Psoas muscle (tissue), 8 donors: ENCODE data around the gene KAT14. TPM values are rescaled to one million over a fixed set of nuclear protein-coding genes. Genes with fewer than 3 reads are reported as not detected.
"Not testable (repeated sequence)": the region's sequence is repeated elsewhere in the genome, so short reads cannot be mapped to it uniquely, and the experiment has no call there.

ENCODE experiments used
- ATAC-seq, 4 donors: fragments of 200-7000 bp; cut with Tn5 transposase; one replicate each; pipeline ENCODE4 v1.9.1; 2020; ENCODE audit warnings: moderate library complexity in 3 of 4, mild to moderate bottlenecking in 2 of 4
- DNase-seq, 2 donors: peaks; one replicate each; pipeline ENCODE4 v3.0.0-alpha.2; 2020
- H3K27ac ChIP-seq: fragments of 200-600 bp; one replicate; pipeline ENCODE4 v1.8.0; 2022
- H3K27me3 ChIP-seq, 3 donors: fragments of 200-600 bp in 1 of 3; one replicate each; pipeline versions ENCODE4 v1.6.1 to v1.8.0; 2013 to 2022; ENCODE audit warnings: low read length in 2 of 3, mild to moderate bottlenecking in 2 of 3, moderate library complexity in 1 of 3; ENCODE audit not compliant: insufficient read depth in 3 of 3
- H3K36me3 ChIP-seq, 2 donors: fragments of 200-600 bp in 1 of 2; one replicate each; pipeline versions ENCODE4 v1.6.1 to v1.8.0; 2013 to 2022; ENCODE audit warnings: low read depth in 1 of 2, mild to moderate bottlenecking in 1 of 2, moderate library complexity in 1 of 2; ENCODE audit not compliant: insufficient read depth in 1 of 2
- H3K4me1 ChIP-seq: fragments of 200-600 bp; one replicate; pipeline ENCODE4 v1.8.0; 2022
- H3K4me3 ChIP-seq: fragments of 200-600 bp; one replicate; pipeline ENCODE4 v1.8.0; 2022; ENCODE audit warnings: mild to moderate bottlenecking
- H3K9me3 ChIP-seq: fragments of 200-600 bp; one replicate; pipeline ENCODE4 v1.8.0; 2022
- WGBS, 3 donors: extraction: QIAGEN DNeasy Blood & Tissue Kit; methylation state at CpG; one replicate each; pipeline versions ENCODE4 v1.1.6 to v1.1.7; 2013; 5-methylcytosine and 5-hydroxymethylcytosine counted together
- intact Hi-C, 2 donors: fragments of 100-400 bp; cut with DNase I; formaldehyde crosslinking; loops; one replicate each; pipeline versions ENCODE4 v1.11.0 to v1.14.2; 2022
- polyA plus RNA-seq, 3 donors: library from polyadenylated mRNA; stranded (reverse); fragments of 200-250 nt; gene quantifications; one replicate each; pipeline ENCODE4 v1.2.3, GENCODE V29; 2013
- total RNA-seq, 4 donors: library from RNA; stranded (reverse); fragmentation: NEBNext Ultra II Directional in 2 of 4; extraction: Animal tissue kit (Norgen Biotek cat#: 25700) in 2 of 4; gene quantifications; one replicate each; pipeline versions ENCODE4 v1.2.1 to v1.2.4, GENCODE V29; 2021 to 2023
- TF ChIP-seq, protein P1 (sequence below): fragments of 200-600 bp; IDR thresholded peaks from one replicate; pipeline ENCODE4 v1.8.0; 2022; ENCODE audit warnings: antibody characterized with exemption
- donor health status: healthy with polysubstance abuse.
- donor health status: DM: no; HTN: no; CAD: no; lungs with moderate emphysema.
- donor health status: Bipolar disorder and iron deficiency.
- donor health status: healthy.
- donor health status: DM: yes; HTN: yes; CAD: no.
- donor health status: DM: no; HTN: no; CAD: no.
- donor health status: DM: no; HTN: no; CAD: no.
- donor health status: DM: yes; HTN: yes; CAD: no.

KAT14 gene
- total and polyA plus RNA-seq, 7 donors = 7.6 to 29.8 (median 18.6) TPM

DNA sequence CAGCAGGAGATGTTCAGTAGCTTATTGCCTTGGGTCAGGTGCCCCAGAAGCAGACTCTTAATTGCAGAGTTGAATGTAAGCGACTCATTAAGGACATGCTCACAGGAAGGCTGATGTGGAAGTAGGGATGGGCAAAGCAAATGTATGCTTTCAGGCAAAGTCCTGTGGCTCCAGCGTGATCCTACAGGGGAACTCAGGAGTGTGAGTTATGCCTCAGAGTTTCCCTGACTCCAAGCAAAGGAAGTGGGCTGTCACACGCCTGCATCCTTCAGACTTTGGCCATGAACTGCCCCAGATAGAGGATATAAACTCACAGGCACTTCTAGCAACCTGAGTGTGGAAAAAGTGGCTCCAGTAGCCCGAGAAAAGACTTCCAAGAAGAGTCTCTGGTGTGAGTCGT, 85.7 kb downstream of the KAT14 start:
- Histone ChIP-seq H3K9me3 (no peaks in the 10 kb centered on the region), H3K4me3 (no peak overlapping the region), H3K27me3 (no peaks in the 10 kb centered on the region), H3K36me3 (no peaks in the 10 kb centered on the region), H3K27ac (no peak overlapping the region), H3K4me1 (no peaks in the 10 kb centered on the region)
- no peak for ATAC-seq
- TF ChIP-seq, protein P1, sequence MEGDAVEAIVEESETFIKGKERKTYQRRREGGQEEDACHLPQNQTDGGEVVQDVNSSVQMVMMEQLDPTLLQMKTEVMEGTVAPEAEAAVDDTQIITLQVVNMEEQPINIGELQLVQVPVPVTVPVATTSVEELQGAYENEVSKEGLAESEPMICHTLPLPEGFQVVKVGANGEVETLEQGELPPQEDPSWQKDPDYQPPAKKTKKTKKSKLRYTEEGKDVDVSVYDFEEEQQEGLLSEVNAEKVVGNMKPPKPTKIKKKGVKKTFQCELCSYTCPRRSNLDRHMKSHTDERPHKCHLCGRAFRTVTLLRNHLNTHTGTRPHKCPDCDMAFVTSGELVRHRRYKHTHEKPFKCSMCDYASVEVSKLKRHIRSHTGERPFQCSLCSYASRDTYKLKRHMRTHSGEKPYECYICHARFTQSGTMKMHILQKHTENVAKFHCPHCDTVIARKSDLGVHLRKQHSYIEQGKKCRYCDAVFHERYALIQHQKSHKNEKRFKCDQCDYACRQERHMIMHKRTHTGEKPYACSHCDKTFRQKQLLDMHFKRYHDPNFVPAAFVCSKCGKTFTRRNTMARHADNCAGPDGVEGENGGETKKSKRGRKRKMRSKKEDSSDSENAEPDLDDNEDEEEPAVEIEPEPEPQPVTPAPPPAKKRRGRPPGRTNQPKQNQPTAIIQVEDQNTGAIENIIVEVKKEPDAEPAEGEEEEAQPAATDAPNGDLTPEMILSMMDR = no peak
- 74 to 81% (median 78%) methylated on average over 5 of the region's 5 CpGs for WGBS, 3 donors
- intact Hi-C loops = no loop called here
- DNase-seq = no peak

DNA sequence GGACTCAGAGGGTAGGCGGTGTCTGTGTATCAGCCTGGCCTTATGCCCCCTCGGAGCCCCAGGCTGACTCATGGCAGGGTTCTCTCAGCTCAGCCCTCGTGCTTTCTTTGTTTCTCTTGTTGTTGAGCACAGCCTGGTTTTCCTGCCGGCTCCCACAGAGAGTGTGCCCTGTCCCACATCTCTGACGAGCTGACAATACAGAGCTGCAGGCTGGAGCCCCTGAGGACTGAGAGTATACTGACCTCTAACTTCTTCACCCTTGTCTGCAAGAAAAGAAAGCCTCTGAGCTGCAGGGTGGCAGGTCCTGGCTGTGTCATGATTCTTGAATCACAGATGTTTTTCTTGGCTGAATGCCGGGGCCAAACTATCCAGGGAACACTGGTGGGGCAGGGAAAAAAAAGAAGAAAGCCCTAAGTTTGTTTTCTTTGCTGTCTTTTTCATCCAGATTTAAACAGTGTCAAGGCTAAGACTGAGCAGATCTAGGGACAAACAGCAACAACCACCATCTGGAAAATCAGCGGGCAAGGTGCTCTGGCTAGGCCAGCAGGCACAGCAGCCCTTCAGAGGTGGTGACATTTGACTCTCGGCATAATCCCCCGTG, 87.4 kb downstream of the KAT14 start:
- H3K9me3 ChIP-seq = no peaks in the 10 kb centered on the region

DNA sequence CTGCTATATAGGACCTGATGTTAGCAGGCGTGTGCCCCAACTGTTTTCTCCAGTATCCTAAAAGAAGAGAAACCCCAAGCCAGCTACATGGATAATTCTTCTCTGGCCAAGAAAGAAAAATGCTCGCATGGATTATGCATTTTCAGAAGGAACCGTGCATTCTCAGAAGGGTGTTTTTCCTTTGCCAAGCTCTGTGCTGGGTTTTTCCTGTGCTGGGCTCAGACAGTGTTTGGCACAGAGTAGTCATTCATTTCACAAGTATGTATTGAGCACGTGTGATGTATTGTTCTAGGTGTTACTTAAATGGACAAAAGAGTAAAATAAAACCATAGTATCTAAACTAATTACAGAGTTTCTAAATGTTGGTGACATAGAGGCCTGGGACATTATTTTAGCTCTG, 88.0 kb downstream of the KAT14 start:
- TF ChIP-seq, protein P1 = no peak
- 25 to 33% (median 30%) methylated on average over 4 of the region's 4 CpGs for WGBS, 3 donors
- intact Hi-C loops = no loop called here
- no peak overlapping the region for H3K27ac ChIP-seq
- H3K4me3 ChIP-seq = no peak overlapping the region
- no peak for ATAC-seq
- no peaks in the 10 kb centered on the region for H3K36me3 ChIP-seq
- no peaks in the 10 kb centered on the region for H3K9me3 ChIP-seq
- no peaks in the 10 kb centered on the region for H3K27me3 ChIP-seq
- no peaks in the 10 kb centered on the region for H3K4me1 ChIP-seq
- no peak for DNase-seq

More for the DNA sequence above, 87.4 kb downstream of the KAT14 start:
- TF ChIP-seq, protein P1 = no peak
- H3K4me1 ChIP-seq = no peaks in the 10 kb centered on the region
- no peak overlapping the region for H3K27ac ChIP-seq
- no peaks in the 10 kb centered on the region for H3K36me3 ChIP-seq
- 8 to 10% (median 10%) methylated on average over 9 of the region's 9 CpGs for WGBS, 3 donors
- peak; percentile 29 to 68 for DNase-seq
- no peak overlapping the region for H3K4me3 ChIP-seq
- intact Hi-C loops = no loop called here
- no peaks in the 10 kb centered on the region for H3K27me3 ChIP-seq
- peak in 3 of 4 donors; percentile 42 to 66 (median 54) for ATAC-seq

DNA sequence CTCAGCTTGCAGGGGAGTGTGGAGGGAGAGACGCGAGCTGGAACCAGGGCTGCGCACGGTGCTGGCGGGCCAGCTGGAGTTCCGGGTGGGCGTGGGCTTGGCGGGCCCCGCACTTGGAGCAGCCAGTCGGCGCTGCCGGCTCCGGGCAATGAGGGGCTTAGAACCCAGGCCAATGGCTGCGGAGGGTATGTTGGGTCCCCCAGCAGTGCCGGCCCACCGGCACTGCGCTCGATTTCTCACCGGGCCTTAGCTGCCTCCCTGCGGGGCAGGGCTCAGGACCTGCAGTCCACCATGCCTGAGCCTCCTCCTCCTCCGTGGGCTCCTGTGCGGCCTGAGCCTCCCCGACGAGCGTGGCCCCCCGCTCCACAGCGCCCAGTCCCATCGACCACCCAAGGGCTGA, 89.1 kb downstream of the KAT14 start:
- H3K36me3 ChIP-seq, DNase-seq, H3K4me1 ChIP-seq, H3K4me3 ChIP-seq, ATAC-seq, H3K27me3 ChIP-seq, intact Hi-C loops, H3K27ac ChIP-seq, H3K9me3 ChIP-seq: not testable (repeated sequence)
- 81 to 90% (median 90%) methylated on average over 15 to 28 of the region's 28 CpGs for whole genome bisulfite sequencing, 3 donors

DNA sequence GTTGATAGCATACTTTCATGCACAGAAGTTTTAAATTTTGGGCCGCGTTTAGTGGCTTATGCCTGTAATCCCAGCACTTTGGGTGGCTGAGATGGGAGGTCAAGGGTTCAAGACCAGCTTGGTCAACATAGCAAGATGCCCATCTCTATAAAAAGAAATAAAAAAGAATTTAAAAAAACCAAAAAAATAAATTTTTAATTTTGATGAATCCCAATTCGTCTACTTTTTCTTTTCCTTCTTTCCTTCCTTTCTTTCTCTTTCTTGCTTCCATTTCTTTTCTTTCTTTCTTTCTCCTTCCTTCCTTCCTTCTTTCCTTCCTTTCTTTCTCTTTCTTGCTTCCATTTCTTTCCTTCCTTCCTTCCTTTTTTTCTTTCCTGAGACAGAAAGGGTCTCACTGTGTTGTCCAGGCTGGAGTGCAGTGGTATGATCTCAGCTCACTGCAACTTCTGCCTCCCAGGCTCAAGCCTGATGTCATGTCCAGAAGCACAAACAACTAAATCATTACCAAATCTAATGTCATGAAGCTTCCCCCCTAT, 95.8 kb downstream of the KAT14 start:
- Histone ChIP-seq H3K27ac (no peak overlapping the region), H3K9me3 (peaks cover 4% of the 10 kb centered on the region), H3K27me3 (peaks cover 0 to 4% (median 0%) of the 10 kb centered on the region in 3 donors), H3K4me1 (no peaks in the 10 kb centered on the region), H3K36me3 (no peaks in the 10 kb centered on the region), H3K4me3 (no peak overlapping the region)
- TF ChIP-seq, protein P1 = no peak
- intact Hi-C loops = no loop called here
- DNase-seq = no peak
- WGBS, 3 donors = 54 to 60% (median 59%) methylated on average over 3 of the region's 3 CpGs
- ATAC-seq = no peak

Other genes starting within 250 kb of the KAT14 start
- gene SNX5, start 169.1 kb upstream of the KAT14 start, total RNA-seq = 10 to 100 TPM; 59.8 to 81.3 (median 69.7) TPM
- 100 to 1,000 TPM in 1 of 3 donors, 10 to 100 TPM in 2; 82.7 to 113 (median 89.6) TPM for gene SNX5, start 169.1 kb upstream of the KAT14 start, polyA plus RNA-seq
- 10 to 100 TPM in 2 of 4 donors, 1 to 10 TPM in 2; 8.6 to 21.8 (median 12.2) TPM for gene MGME1, start 168.8 kb upstream of the KAT14 start, total RNA-seq
- 10 to 100 TPM in 1 of 3 donors, 1 to 10 TPM in 2; 4.3 to 13.4 (median 6.8) TPM for gene MGME1, start 168.8 kb upstream of the KAT14 start, polyA plus RNA-seq
- not detected for gene OVOL2, start 79.9 kb upstream of the KAT14 start, total RNA-seq
- not detected for gene OVOL2, start 79.9 kb upstream of the KAT14 start, polyA plus RNA-seq
- 10 to 100 TPM; 13.2 to 23.6 (median 15.8) TPM for gene PET117, start within 50 bp of the KAT14 start, total RNA-seq
- 10 to 100 TPM; 18.0 to 29.4 (median 22.9) TPM for gene PET117, start within 50 bp of the KAT14 start, polyA plus RNA-seq
- 1 to 10 TPM; 5.2 to 9.7 (median 7.3) TPM for gene ZNF133, start 150.7 kb downstream of the KAT14 start, total RNA-seq
- 10 to 100 TPM in 1 of 3 donors, 1 to 10 TPM in 2; 7.6 to 10.1 (median 9.8) TPM for gene ZNF133, start 150.7 kb downstream of the KAT14 start, polyA plus RNA-seq